Sigmoid colon (tissue), 4 donors: ENCODE results near the gene CTNNBL1.

ENCODE experiments used
- POLR2A ChIP-seq, 2 donors: fragments of 450-650 bp; IDR thresholded peaks; one replicate each; pipeline ENCODE4 v1.6.1; 2016; ENCODE audit warnings: antibody characterized with exemption in 2 of 2, mild to moderate bottlenecking in 2 of 2, moderate library complexity in 2 of 2
- POLR2AphosphoS5 ChIP-seq, 4 donors: sonication (generic); formaldehyde crosslinking; IDR thresholded peaks; one replicate each; pipeline ENCODE4 v1.6.1; 2017; ENCODE audit warnings: antibody characterized with exemption in 4 of 4
- TF ChIP-seq, protein P1 (sequence below), 4 experiments: fragments of 450-650 bp in 3 of 4; fragments of 200-600 bp in 1 of 4; IDR thresholded peaks; one replicate each; pipeline ENCODE4 v1.5.1; 2016 to 2019; ENCODE audit warnings: antibody characterized with exemption in 4 of 4, mild to moderate bottlenecking in 3 of 4, moderate library complexity in 2 of 4

DNA sequence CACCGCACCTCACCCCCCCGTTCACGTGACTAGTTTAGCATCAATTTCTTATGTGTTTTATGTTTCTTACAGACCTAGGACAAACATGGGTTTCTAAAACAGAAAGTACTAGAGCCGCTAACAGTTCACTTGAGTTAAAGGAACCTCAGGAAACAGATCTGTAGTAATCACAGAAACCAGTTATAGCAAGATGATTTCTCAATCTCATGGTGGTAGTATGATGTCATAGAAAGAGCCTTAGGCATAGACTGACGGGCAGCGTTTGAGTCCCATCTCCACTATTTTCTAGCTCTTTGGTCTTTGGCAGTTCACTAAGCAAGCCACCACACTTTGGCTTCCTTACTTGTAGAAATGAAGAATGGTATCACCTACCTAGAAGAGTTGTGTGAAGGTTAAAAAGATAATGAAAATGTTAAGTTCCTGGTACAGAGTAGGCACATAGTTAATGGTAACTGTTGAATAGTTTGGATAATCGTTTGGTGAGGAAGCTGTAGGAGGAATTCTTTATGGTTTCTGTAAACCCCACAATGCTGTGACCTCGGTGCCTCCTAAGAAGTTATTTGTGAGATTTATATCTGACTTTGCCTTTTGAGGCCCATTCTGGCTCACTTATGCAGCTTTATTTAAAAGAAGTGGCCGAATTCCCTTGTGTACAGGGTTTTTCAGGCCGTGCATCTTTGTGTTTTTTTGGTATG is 21.3 kb downstream of the CTNNBL1 start:
- TF ChIP-seq POLR2A (IDR thresholded peaks at IDR 0.05) (no peak), POLR2AphosphoS5 (IDR thresholded peaks at IDR 0.05) (no peak)
- TF ChIP-seq, protein P1, sequence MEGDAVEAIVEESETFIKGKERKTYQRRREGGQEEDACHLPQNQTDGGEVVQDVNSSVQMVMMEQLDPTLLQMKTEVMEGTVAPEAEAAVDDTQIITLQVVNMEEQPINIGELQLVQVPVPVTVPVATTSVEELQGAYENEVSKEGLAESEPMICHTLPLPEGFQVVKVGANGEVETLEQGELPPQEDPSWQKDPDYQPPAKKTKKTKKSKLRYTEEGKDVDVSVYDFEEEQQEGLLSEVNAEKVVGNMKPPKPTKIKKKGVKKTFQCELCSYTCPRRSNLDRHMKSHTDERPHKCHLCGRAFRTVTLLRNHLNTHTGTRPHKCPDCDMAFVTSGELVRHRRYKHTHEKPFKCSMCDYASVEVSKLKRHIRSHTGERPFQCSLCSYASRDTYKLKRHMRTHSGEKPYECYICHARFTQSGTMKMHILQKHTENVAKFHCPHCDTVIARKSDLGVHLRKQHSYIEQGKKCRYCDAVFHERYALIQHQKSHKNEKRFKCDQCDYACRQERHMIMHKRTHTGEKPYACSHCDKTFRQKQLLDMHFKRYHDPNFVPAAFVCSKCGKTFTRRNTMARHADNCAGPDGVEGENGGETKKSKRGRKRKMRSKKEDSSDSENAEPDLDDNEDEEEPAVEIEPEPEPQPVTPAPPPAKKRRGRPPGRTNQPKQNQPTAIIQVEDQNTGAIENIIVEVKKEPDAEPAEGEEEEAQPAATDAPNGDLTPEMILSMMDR (IDR thresholded peaks at IDR 0.05): no peak
